SH-SY5Y (cell line): Measurements from ENCODE around the gene TOM1L1.
A peak's percentile ranks its signal among the peaks of the same experiment; 100 is the strongest.

ENCODE experiments used
- GATA2 ChIP-seq: IDR thresholded peaks from 2 replicates; pipeline ENCODE4 v1.6.1; 2011; ENCODE audit warnings: mild to moderate bottlenecking, low read depth, low read length
- GATA3 ChIP-seq: IDR thresholded peaks from 2 replicates; pipeline ENCODE4 v1.6.1; 2011; ENCODE audit warnings: low read depth, mild to moderate bottlenecking, low read length, moderate library complexity

The TOM1L1 gene

GRCh38 chr17:54900457-54901229 lies at the start of gene TOM1L1:
TSS of gene TOM1L1 (plus strand) at chr17:54900852. CDS start at chr17:54900866, 14 bp downstream.
- TF ChIP-seq GATA2: no peak; the same call in 1 of the 2 replicates
- TF ChIP-seq GATA3: no peak

- TF ChIP-seq GATA2 (no peak), GATA3 (no peak)
These were observed 41.5 kb upstream of the TOM1L1 start for GRCh38 chr17:54859187-54859586.

- TF ChIP-seq GATA3: peak; percentile 98
- TF ChIP-seq GATA2: peak; percentile 100
These were observed 39.8 kb upstream of the TOM1L1 start for GRCh38 chr17:54860617-54861470.

- TF ChIP-seq GATA2: no peak
- no peak for TF ChIP-seq GATA3
These were observed 39.1 kb upstream of the TOM1L1 start for GRCh38 chr17:54861471-54861983.

GRCh38 chr17:54863176-54863575 lies 37.5 kb upstream of the TOM1L1 start:
- TF ChIP-seq GATA2 (no peak), GATA3 (no peak)

GRCh38 chr17:54864070-54864469 lies 36.6 kb upstream of the TOM1L1 start:
- no peak for TF ChIP-seq GATA2
- no peak for TF ChIP-seq GATA3

GRCh38 chr17:54864636-54865356 lies 35.9 kb upstream of the TOM1L1 start:
- TF ChIP-seq GATA3: no peak
- TF ChIP-seq GATA2: peak; percentile 38

GRCh38 chr17:54867634-54868033 lies 33.0 kb upstream of the TOM1L1 start:
- no peak for TF ChIP-seq GATA2
- TF ChIP-seq GATA3: no peak

- no peak for TF ChIP-seq GATA3
- no peak for TF ChIP-seq GATA2
These were observed 29.9 kb upstream of the TOM1L1 start for GRCh38 chr17:54870671-54871175.

- no peak for TF ChIP-seq GATA3
- TF ChIP-seq GATA2: no peak
These were observed 23.9 kb upstream of the TOM1L1 start for GRCh38 chr17:54876656-54877195.

GRCh38 chr17:54881255-54881972 lies 19.2 kb upstream of the TOM1L1 start:
- TF ChIP-seq GATA2: no peak
- TF ChIP-seq GATA3: no peak

- no peak for TF ChIP-seq GATA3
- TF ChIP-seq GATA2: no peak
These were observed 18.3 kb upstream of the TOM1L1 start for GRCh38 chr17:54882371-54882770.

GRCh38 chr17:54882950-54883349 lies 17.7 kb upstream of the TOM1L1 start:
- no peak for TF ChIP-seq GATA2
- TF ChIP-seq GATA3: no peak

- no peak for TF ChIP-seq GATA3
- no peak for TF ChIP-seq GATA2
These were observed 16.7 kb upstream of the TOM1L1 start for GRCh38 chr17:54883939-54884338.
